ENCODE data around the gene RAB39A. TPM values are rescaled to one million over a fixed set of nuclear protein-coding genes. Genes with fewer than 3 reads are reported as not detected.
"Not testable (repeated sequence)": the region's sequence is repeated elsewhere in the genome, so short reads cannot be mapped to it uniquely, and the experiment has no call there.

Gene RAB39A
- total RNA-seq, 1 experiment from 2014 or later, result 17.2 TPM

GRCh38 chr11:107931206-107931605, 3.0 kb downstream of the RAB39A start:
- POLR2A ChIA-PET (ENCODE audit: low non-redundant PET), result no interaction called here

GRCh38 chr11:107947904-107948303, 19.7 kb downstream of the RAB39A start:
- Histone ChIP-seq H3K4me1 (ENCODE audit: insufficient read depth, low read length, poor library complexity, severe bottlenecking) (no peaks in the 10 kb centered on the region), H3K36me3 (ENCODE audit: insufficient read depth, low read length, poor library complexity, severe bottlenecking) (no peaks in the 10 kb centered on the region), H3K9me3 (ENCODE audit: low read depth, low read length, poor library complexity, severe bottlenecking) (no peaks in the 10 kb centered on the region), H3K27ac (ENCODE audit: low read depth, low read length, poor library complexity, severe bottlenecking) (no peak overlapping the region), H3K4me3 (ENCODE audit: low read depth, low read length, poor library complexity, severe bottlenecking) (no peak overlapping the region), H3K27me3 (replicated peaks; ENCODE audit: insufficient read depth, low read depth, low read length, poor library complexity) (no peaks in the 10 kb centered on the region)
- ChIA-PET CTCF (no interaction called here), POLR2A (ENCODE audit: low non-redundant PET) (interaction anchor here (0.5 kb wide), 1 partner anchor 18 kb away, joined by 4 read pairs; no protein-coding TSS in a partner anchor)
- no peak for DNase-seq (ENCODE audit: low spot score)
- intact Hi-C loops (cut with micrococcal nuclease; ENCODE audit: unreplicated experiment), result no loop called here
- BruUV-seq (replicated peaks), result no TSS peak
- no peak for TF ChIP-seq EZH2 (IDR thresholded peaks at IDR 0.05; ENCODE audit: borderline replicate concordance, low read depth, low read length, poor library complexity, severe bottlenecking)
- TF ChIP-seq, protein P1, sequence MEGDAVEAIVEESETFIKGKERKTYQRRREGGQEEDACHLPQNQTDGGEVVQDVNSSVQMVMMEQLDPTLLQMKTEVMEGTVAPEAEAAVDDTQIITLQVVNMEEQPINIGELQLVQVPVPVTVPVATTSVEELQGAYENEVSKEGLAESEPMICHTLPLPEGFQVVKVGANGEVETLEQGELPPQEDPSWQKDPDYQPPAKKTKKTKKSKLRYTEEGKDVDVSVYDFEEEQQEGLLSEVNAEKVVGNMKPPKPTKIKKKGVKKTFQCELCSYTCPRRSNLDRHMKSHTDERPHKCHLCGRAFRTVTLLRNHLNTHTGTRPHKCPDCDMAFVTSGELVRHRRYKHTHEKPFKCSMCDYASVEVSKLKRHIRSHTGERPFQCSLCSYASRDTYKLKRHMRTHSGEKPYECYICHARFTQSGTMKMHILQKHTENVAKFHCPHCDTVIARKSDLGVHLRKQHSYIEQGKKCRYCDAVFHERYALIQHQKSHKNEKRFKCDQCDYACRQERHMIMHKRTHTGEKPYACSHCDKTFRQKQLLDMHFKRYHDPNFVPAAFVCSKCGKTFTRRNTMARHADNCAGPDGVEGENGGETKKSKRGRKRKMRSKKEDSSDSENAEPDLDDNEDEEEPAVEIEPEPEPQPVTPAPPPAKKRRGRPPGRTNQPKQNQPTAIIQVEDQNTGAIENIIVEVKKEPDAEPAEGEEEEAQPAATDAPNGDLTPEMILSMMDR (conservative IDR thresholded peaks at IDR 0.05; ENCODE audit: low read depth, low read length), result no peak

More at GRCh38 chr11:107931206-107931605, 3.0 kb downstream of the RAB39A start:
- TF ChIP-seq, protein P1 (conservative IDR thresholded peaks at IDR 0.05; ENCODE audit: low read depth, low read length), result no peak
- TF ChIP-seq EZH2 (IDR thresholded peaks at IDR 0.05; ENCODE audit: borderline replicate concordance, low read depth, low read length, poor library complexity, severe bottlenecking), result no peak
- Histone ChIP-seq H3K4me3 (ENCODE audit: low read depth, low read length, poor library complexity, severe bottlenecking) (no peak overlapping the region), H3K27me3 (replicated peaks; ENCODE audit: insufficient read depth, low read depth, low read length, poor library complexity) (no peaks in the 10 kb centered on the region), H3K9me3 (ENCODE audit: low read depth, low read length, poor library complexity, severe bottlenecking) (no peaks in the 10 kb centered on the region), H3K27ac (ENCODE audit: low read depth, low read length, poor library complexity, severe bottlenecking) (no peak overlapping the region), H3K36me3 (ENCODE audit: insufficient read depth, low read length, poor library complexity, severe bottlenecking) (no peaks in the 10 kb centered on the region), H3K4me1 (ENCODE audit: insufficient read depth, low read length, poor library complexity, severe bottlenecking) (peaks cover 3% of the 10 kb centered on the region)
- intact Hi-C loops (cut with micrococcal nuclease; ENCODE audit: unreplicated experiment), result no loop called here
- no peak for DNase-seq (ENCODE audit: low spot score)
- CTCF ChIA-PET, result no interaction called here
- no TSS peak for BruUV-seq (replicated peaks)

- H3K9me3 ChIP-seq (ENCODE audit: low read depth, low read length, poor library complexity, severe bottlenecking); DNase-seq (ENCODE audit: low spot score); H3K4me3 ChIP-seq (ENCODE audit: low read depth, low read length, poor library complexity, severe bottlenecking); CTCF ChIA-PET; H3K4me1 ChIP-seq (ENCODE audit: insufficient read depth, low read length, poor library complexity, severe bottlenecking); POLR2A ChIA-PET (ENCODE audit: low non-redundant PET); H3K27me3 ChIP-seq (replicated peaks; ENCODE audit: insufficient read depth, low read depth, low read length, poor library complexity); intact Hi-C loops (cut with micrococcal nuclease; ENCODE audit: unreplicated experiment); H3K27ac ChIP-seq (ENCODE audit: low read depth, low read length, poor library complexity, severe bottlenecking); H3K36me3 ChIP-seq (ENCODE audit: insufficient read depth, low read length, poor library complexity, severe bottlenecking); BruUV-seq (replicated peaks): not testable (repeated sequence)
These were observed 20.1 kb downstream of the RAB39A start for GRCh38 chr11:107948328-107948727.

DNA sequence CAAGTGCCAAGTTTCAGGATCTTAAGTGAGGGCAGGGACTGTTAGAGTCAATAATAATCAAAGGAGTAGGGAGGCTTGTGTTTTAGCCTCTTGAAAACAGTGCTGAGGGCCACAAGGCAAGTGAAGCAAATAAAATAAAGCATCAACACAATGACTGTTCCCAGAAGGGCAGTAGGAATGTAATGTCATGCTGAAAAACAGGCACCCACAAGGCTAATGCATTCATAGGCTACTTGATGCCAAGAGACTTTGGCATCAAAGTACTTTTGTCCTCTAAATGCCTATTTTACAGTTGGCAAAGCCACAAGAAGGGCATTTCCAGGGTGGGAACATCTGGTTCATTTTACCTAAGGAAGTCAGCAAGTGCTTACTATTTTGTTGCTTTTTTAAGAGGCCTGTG, 22.9 kb downstream of the RAB39A start:
- intact Hi-C loops (cut with micrococcal nuclease; ENCODE audit: unreplicated experiment), result no loop called here
- Histone ChIP-seq H3K27ac (ENCODE audit: low read depth, low read length, poor library complexity, severe bottlenecking) (no peak overlapping the region), H3K27me3 (replicated peaks; ENCODE audit: insufficient read depth, low read depth, low read length, poor library complexity) (no peaks in the 10 kb centered on the region), H3K36me3 (ENCODE audit: insufficient read depth, low read length, poor library complexity, severe bottlenecking) (no peaks in the 10 kb centered on the region), H3K9me3 (ENCODE audit: low read depth, low read length, poor library complexity, severe bottlenecking) (no peaks in the 10 kb centered on the region), H3K4me1 (ENCODE audit: insufficient read depth, low read length, poor library complexity, severe bottlenecking) (peaks cover 2% of the 10 kb centered on the region), H3K4me3 (ENCODE audit: low read depth, low read length, poor library complexity, severe bottlenecking) (no peak overlapping the region)
- no peak for DNase-seq (ENCODE audit: low spot score)
- ChIA-PET POLR2A (ENCODE audit: low non-redundant PET) (no interaction called here), CTCF (no interaction called here)
- no TSS peak for BruUV-seq (replicated peaks)
- no peak for TF ChIP-seq EZH2 (IDR thresholded peaks at IDR 0.05; ENCODE audit: borderline replicate concordance, low read depth, low read length, poor library complexity, severe bottlenecking)
- TF ChIP-seq, protein P1 (conservative IDR thresholded peaks at IDR 0.05; ENCODE audit: low read depth, low read length), result no peak
